Activated naive CD4-positive, alpha-beta T cell treated with anti-CD3 and anti-CD28 coated beads, Interleukin-2, amount 10 ng/mL, durations not matched to agents 7 days and 5 days (primary cell): Measurements from ENCODE around the gene DRC1.
A peak's percentile ranks its signal among the peaks of the same experiment; 100 is the strongest.
"Not testable (repeated sequence)": the region's sequence is repeated elsewhere in the genome, so short reads cannot be mapped to it uniquely, and the experiment has no call there.

Experiments used
- CTCF ChIA-PET: fragments of 350-600 bp; sonication (Branson Sonifier 250); formaldehyde crosslinking; loops from one replicate; lab custom pipeline; 2021; ENCODE audit warnings: antibody characterized with exemption; lab: Charles Lee
- DNase-seq: peaks from one replicate; pipeline ENCODE4 v3.0.0-alpha.2; 2020
- H3K27ac Mint-ChIP-seq: one replicate; pipeline ENCODE4 v1.8.0; 2021; ENCODE audit warnings: mild to moderate bottlenecking, moderate library complexity, mixed read lengths
- H3K27me3 Mint-ChIP-seq: one replicate; pipeline ENCODE4 v1.8.0; 2021; ENCODE audit warnings: mild to moderate bottlenecking, mixed read lengths
- H3K36me3 Mint-ChIP-seq: one replicate; pipeline ENCODE4 v1.8.0; 2021; ENCODE audit warnings: mixed read lengths
- H3K4me1 Mint-ChIP-seq: one replicate; pipeline ENCODE4 v1.8.0; 2021; ENCODE audit warnings: mixed read lengths
- H3K4me3 Mint-ChIP-seq: one replicate; pipeline ENCODE4 v1.8.0; 2021; ENCODE audit warnings: mild to moderate bottlenecking, moderate library complexity, mixed read lengths
- H3K9me3 Mint-ChIP-seq: one replicate; pipeline ENCODE4 v1.8.0; 2021; ENCODE audit warnings: mixed read lengths

Gene DRC1

DNA sequence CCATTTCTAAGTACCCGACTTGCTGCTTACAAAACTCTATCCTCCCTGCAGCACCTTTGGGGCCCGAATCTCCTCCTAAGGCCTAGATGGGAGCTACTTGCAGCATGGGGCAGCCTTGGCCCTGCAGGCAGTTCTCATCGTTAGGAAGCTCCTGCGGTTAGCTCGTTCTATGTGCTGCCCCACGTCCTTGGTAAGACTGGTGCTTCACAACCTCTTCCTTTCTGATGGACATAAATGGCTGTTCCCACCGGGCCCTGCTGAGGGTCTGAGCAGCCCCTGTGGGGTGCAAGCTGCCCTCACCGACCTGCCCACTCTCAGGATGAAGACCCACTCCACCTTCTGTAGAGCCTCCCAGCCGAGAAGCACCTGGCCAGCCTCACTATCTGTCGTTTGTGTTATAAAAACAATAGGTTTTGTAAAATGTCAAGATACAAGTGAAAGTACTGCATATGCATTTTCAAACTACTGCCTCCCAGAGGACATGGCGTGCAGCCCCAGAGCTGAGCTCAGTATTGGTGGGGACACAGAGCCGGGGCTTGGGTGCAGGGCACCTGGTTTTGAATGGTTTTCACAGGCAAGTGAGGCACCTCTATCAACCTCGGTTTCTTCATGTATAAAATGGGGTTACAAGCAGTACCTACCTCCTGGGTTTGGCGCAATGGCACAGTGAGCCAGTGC lies 56.8 kb downstream of the DRC1 start:
- Mint-ChIP-seq H3K27ac (no peak overlapping the region), H3K4me1 (no peaks in the 10 kb centered on the region), H3K36me3 (no peaks in the 10 kb centered on the region), H3K9me3 (no peaks in the 10 kb centered on the region), H3K27me3 (peaks cover 14% of the 10 kb centered on the region), H3K4me3 (no peak overlapping the region)
- CTCF ChIA-PET, result interaction anchor here (2.1 kb wide), 1 partner anchor 9 kb away, joined by 4 read pairs; no protein-coding TSS in a partner anchor
- DNase-seq, result peak; percentile 14

- Mint-ChIP-seq H3K9me3 (no peaks in the 10 kb centered on the region), H3K4me3 (no peak overlapping the region)
- CTCF ChIA-PET, result interaction anchor here (0.6 to 2.1 kb wide), 3 partner anchors 11 to 295 kb away, joined by 3 to 4 read pairs (median 3); no protein-coding TSS in a partner anchor
Observed at GRCh38 chr2:26459991-26460612, 58.4 kb downstream of the DRC1 start.

GRCh38 chr2:26460613-26461031 lies 58.9 kb downstream of the DRC1 start:
- Mint-ChIP-seq H3K4me3 (no peak overlapping the region), H3K4me1 (no peaks in the 10 kb centered on the region), H3K36me3 (no peaks in the 10 kb centered on the region), H3K27me3 (peaks cover 5% of the 10 kb centered on the region), H3K9me3 (no peaks in the 10 kb centered on the region), H3K27ac (peak overlapping the region; percentile 33)
- no peak for DNase-seq
- CTCF ChIA-PET, result interaction anchor here (0.6 to 1.3 kb wide), 2 partner anchors 117 to 296 kb away, joined by 3 read pairs; no protein-coding TSS in a partner anchor

More at GRCh38 chr2:26459991-26460612, 58.4 kb downstream of the DRC1 start:
- Mint-ChIP-seq H3K36me3 (no peaks in the 10 kb centered on the region), H3K27me3 (peaks cover 8% of the 10 kb centered on the region), H3K27ac (no peak overlapping the region), H3K4me1 (no peaks in the 10 kb centered on the region)
- no peak for DNase-seq

DNA sequence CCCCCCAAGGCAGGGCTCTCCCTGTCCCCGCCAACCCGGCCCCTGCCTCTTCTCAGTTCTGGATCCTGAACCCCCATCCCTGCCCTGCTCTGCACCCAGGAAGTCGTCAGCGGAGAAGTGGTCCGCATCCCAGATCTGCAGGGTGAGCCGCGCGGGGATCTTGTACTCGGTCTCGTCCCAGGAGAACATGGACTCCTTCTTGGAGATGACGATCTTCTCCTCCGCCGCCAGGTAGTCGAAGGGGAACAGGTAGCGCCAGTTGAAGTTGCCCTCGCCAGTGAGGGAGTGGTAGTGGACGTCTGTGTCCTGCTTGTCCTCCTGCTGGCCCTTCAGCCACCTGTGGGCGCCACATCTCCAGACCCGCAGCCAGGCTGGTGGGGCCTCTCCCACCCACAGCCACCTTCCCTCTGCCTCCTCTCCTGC lies 59.9 kb downstream of the DRC1 start:
- DNase-seq, result no peak
- CTCF ChIA-PET, result interaction anchor here (1.2 kb wide), 1 partner anchor 53 kb away, joined by 3 read pairs; no protein-coding TSS in a partner anchor
- no peaks in the 10 kb centered on the region for H3K9me3 Mint-ChIP-seq
- H3K4me1 Mint-ChIP-seq, result no peaks in the 10 kb centered on the region
- no peak overlapping the region for H3K4me3 Mint-ChIP-seq
- H3K36me3 Mint-ChIP-seq, result no peaks in the 10 kb centered on the region
- H3K27me3 Mint-ChIP-seq, result peaks cover 4% of the 10 kb centered on the region
- no peak overlapping the region for H3K27ac Mint-ChIP-seq

GRCh38 chr2:26462100-26462499 lies 60.4 kb downstream of the DRC1 start:
- Mint-ChIP-seq H3K4me3 (no peak overlapping the region), H3K27me3 (peaks cover 4% of the 10 kb centered on the region), H3K36me3 (no peaks in the 10 kb centered on the region), H3K4me1 (no peaks in the 10 kb centered on the region), H3K9me3 (no peaks in the 10 kb centered on the region), H3K27ac (no peak overlapping the region)
- CTCF ChIA-PET, result interaction anchor here (1.2 kb wide), 1 partner anchor 52 kb away, joined by 3 read pairs; no protein-coding TSS in a partner anchor
- DNase-seq, result no peak

GRCh38 chr2:26462511-26463243 lies 61.0 kb downstream of the DRC1 start:
- Mint-ChIP-seq H3K9me3 (no peaks in the 10 kb centered on the region), H3K36me3 (no peaks in the 10 kb centered on the region), H3K4me1 (no peaks in the 10 kb centered on the region), H3K27me3 (peaks cover 4% of the 10 kb centered on the region), H3K27ac (no peak overlapping the region), H3K4me3 (no peak overlapping the region)
- peak; percentile 33 for DNase-seq
- CTCF ChIA-PET, result interaction anchor here (1.2 kb wide), 2 partner anchors 40 to 52 kb away, joined by 3 to 4 read pairs; no protein-coding TSS in a partner anchor

GRCh38 chr2:26463244-26464192 lies 61.8 kb downstream of the DRC1 start:
- no peak overlapping the region for H3K27ac Mint-ChIP-seq
- H3K27me3 Mint-ChIP-seq, result peaks cover 4% of the 10 kb centered on the region
- H3K9me3 Mint-ChIP-seq, result no peaks in the 10 kb centered on the region
- no peak for DNase-seq
- H3K4me3 Mint-ChIP-seq, result no peak overlapping the region
- CTCF ChIA-PET, result interaction anchor here (1.2 kb wide), 1 partner anchor 39 kb away, joined by 4 read pairs; no protein-coding TSS in a partner anchor
- H3K4me1 Mint-ChIP-seq, result no peaks in the 10 kb centered on the region
- no peaks in the 10 kb centered on the region for H3K36me3 Mint-ChIP-seq

GRCh38 chr2:26464390-26465265 lies 62.9 kb downstream of the DRC1 start:
- no peak for DNase-seq
- Mint-ChIP-seq H3K27ac (no peak overlapping the region), H3K4me3 (no peak overlapping the region), H3K9me3 (peaks cover 5% of the 10 kb centered on the region), H3K4me1 (no peaks in the 10 kb centered on the region), H3K36me3 (no peaks in the 10 kb centered on the region), H3K27me3 (peaks cover 4% of the 10 kb centered on the region)
- CTCF ChIA-PET, result no interaction called here

DNA sequence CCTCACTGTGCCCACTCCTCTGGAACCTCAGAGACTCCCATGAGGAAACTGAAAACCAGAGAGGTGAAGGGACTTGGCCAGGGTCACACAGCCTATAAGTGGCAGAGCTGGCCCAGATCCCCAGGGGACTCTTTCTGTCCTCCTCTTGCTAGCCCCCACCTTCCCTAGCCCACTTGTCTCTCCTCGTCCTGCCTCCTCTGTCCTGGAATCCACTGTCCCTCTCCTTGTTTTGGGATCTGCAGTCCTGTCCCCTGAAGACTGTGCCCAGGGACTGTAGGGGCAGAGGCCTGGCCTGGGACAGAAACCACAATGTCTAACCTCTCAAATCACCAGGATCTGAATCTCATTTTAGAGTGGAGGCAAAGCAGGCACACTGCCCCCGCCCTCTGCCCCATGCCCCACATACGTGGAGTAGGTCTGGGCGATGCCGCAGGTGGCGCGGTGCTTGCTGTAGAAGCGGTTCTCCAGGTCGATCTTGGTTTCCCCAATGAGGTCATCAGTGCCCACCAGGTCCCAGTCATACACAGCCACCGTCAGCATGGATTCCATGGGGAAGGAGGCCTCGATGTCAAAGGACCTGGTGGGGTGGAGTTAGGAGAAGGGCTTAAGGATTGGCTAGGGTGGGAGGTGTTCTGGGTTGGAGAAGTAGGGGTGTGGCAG lies 63.7 kb downstream of the DRC1 start:
- Mint-ChIP-seq H3K4me1 (no peaks in the 10 kb centered on the region), H3K36me3 (no peaks in the 10 kb centered on the region), H3K4me3 (no peak overlapping the region), H3K27me3 (no peaks in the 10 kb centered on the region), H3K27ac (no peak overlapping the region), H3K9me3 (peaks cover 5% of the 10 kb centered on the region)
- no peak for DNase-seq
- CTCF ChIA-PET, result no interaction called here

DNA sequence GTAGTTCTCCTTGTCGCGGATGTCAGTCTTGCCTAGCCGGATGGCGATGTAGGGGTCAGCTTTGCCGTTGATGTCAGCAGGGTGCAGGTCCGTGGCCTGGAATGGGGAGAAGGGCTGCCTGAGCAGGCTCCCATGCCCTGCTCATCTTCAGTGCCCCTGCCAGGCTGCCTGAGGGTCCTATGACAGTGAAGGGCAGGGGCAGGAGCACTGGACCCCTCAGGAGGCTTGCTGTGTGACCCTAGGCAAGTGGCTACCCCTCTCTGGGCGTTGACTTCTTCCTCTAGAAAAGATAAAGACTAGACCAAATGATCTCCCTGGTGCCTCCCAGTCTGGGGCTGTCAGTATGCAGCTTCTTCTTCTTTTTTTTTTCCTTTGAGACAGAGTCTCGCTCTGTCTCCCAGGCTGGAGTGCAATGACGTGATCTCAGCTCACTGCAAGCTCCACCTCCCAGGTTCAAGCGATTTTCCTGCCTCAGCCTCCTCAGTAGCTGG lies 64.3 kb downstream of the DRC1 start:
- CTCF ChIA-PET, result no interaction called here
- Mint-ChIP-seq H3K4me3 (no peak overlapping the region), H3K4me1 (no peaks in the 10 kb centered on the region), H3K9me3 (peaks cover 5% of the 10 kb centered on the region), H3K27me3 (no peaks in the 10 kb centered on the region), H3K27ac (no peak overlapping the region), H3K36me3 (no peaks in the 10 kb centered on the region)
- DNase-seq, result no peak

GRCh38 chr2:26466662-26467310 lies 65.1 kb downstream of the DRC1 start:
- Mint-ChIP-seq H3K36me3 (no peaks in the 10 kb centered on the region), H3K27ac (no peak overlapping the region), H3K4me1 (no peaks in the 10 kb centered on the region), H3K9me3 (peaks cover 7% of the 10 kb centered on the region), H3K27me3 (no peaks in the 10 kb centered on the region), H3K4me3 (no peak overlapping the region)
- DNase-seq, result no peak
- CTCF ChIA-PET, result interaction anchor here (0.9 kb wide), 1 partner anchor 11 kb away, joined by 3 read pairs; the partner anchor contains the start of gene OTOF

DNA sequence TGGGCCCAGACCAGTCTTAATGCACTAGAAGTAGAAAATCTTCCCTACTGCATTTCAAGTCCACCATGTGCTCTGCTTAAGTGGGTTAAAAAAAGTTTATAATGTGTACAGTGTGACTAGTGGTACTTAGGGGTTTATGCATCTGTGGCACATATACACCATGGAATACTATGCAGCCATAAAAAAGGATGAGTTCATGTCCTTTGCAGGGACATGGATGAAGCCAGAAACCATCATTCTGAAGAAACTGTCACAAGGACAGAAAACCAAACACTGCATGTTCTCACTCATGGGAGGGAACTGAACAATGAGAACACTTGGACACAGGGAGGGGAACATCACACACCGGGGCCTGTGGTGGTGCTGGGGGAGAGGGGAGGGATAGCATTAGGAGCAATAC lies 66.8 kb downstream of the DRC1 start:
- H3K4me3 Mint-ChIP-seq, H3K36me3 Mint-ChIP-seq, H3K27ac Mint-ChIP-seq, H3K4me1 Mint-ChIP-seq, DNase-seq, H3K27me3 Mint-ChIP-seq: not testable (repeated sequence)
- CTCF ChIA-PET, result interaction anchor here (0.8 to 1.0 kb wide), 3 partner anchors 9 to 240 kb away, joined by 3 to 6 read pairs (median 5); partner anchors contain the start of gene OTOF
- peaks cover 11% of the 10 kb centered on the region for H3K9me3 Mint-ChIP-seq
